ENCODE data around the gene ITM2A.

Gene ITM2A

GRCh38 chrX:79366873-79367749 is at the start of gene ITM2A:
Gene ITM2A, minus strand, starts transcription at chrX:79367334. Its CDS starts 119 bp downstream, at chrX:79367215.
- DNase-seq (ENCODE audit: low read depth in 2 of 2), result peak in 1 of 2 donors; percentile 33

- no peak for DNase-seq (ENCODE audit: low read depth in 2 of 2)
Observed at GRCh38 chrX:79415056-79415455, 47.9 kb upstream of the ITM2A start.

- no peak for DNase-seq (ENCODE audit: low read depth in 2 of 2)
Observed at GRCh38 chrX:79413963-79414362, 46.8 kb upstream of the ITM2A start.

- DNase-seq (ENCODE audit: low read depth in 2 of 2), result no peak
Observed at GRCh38 chrX:79412972-79413371, 45.8 kb upstream of the ITM2A start.

GRCh38 chrX:79412166-79412565 is 45.0 kb upstream of the ITM2A start:
- no peak for DNase-seq (ENCODE audit: low read depth in 2 of 2)

GRCh38 chrX:79409657-79410056 is 42.5 kb upstream of the ITM2A start:
- DNase-seq (ENCODE audit: low read depth in 2 of 2), result no peak

GRCh38 chrX:79408623-79409322 is 41.6 kb upstream of the ITM2A start:
- no peak for DNase-seq (ENCODE audit: low read depth in 2 of 2)

GRCh38 chrX:79400623-79401022 is 33.5 kb upstream of the ITM2A start:
- DNase-seq (ENCODE audit: low read depth in 2 of 2), result no peak

- no peak for DNase-seq (ENCODE audit: low read depth in 2 of 2)
Observed at GRCh38 chrX:79375340-79375739, 8.2 kb upstream of the ITM2A start.

- no peak for DNase-seq (ENCODE audit: low read depth in 2 of 2)
Observed at GRCh38 chrX:79371640-79372039, 4.5 kb upstream of the ITM2A start.

GRCh38 chrX:79371101-79371500 is 4.0 kb upstream of the ITM2A start:
- DNase-seq (ENCODE audit: low read depth in 2 of 2), result no peak

- DNase-seq (ENCODE audit: low read depth in 2 of 2), result no peak
Observed at GRCh38 chrX:79369871-79370270, 2.7 kb upstream of the ITM2A start.

GRCh38 chrX:79368441-79368840 is 1.3 kb upstream of the ITM2A start:
- no peak for DNase-seq (ENCODE audit: low read depth in 2 of 2)

- DNase-seq (ENCODE audit: low read depth in 2 of 2), result no peak
Observed at GRCh38 chrX:79367907-79368306, 773 bp upstream of the ITM2A start.

- no peak for DNase-seq (ENCODE audit: low read depth in 2 of 2)
Observed at GRCh38 chrX:79366556-79366872, 620 bp downstream of the ITM2A start.

GRCh38 chrX:79365591-79365990 is 1.5 kb downstream of the ITM2A start:
- DNase-seq (ENCODE audit: low read depth in 2 of 2), result no peak

GRCh38 chrX:79364306-79364705 is 2.8 kb downstream of the ITM2A start:
- no peak for DNase-seq (ENCODE audit: low read depth in 2 of 2)

GRCh38 chrX:79361192-79361870 is 5.8 kb downstream of the ITM2A start:
- DNase-seq (ENCODE audit: low read depth in 2 of 2), result no peak

- no peak for DNase-seq (ENCODE audit: low read depth in 2 of 2)
Observed at GRCh38 chrX:79336869-79337815, 30.0 kb downstream of the ITM2A start.

GRCh38 chrX:79330022-79330421 is 37.1 kb downstream of the ITM2A start:
- no peak for DNase-seq (ENCODE audit: low read depth in 2 of 2)

GRCh38 chrX:79325263-79325958 is 41.7 kb downstream of the ITM2A start:
- DNase-seq (ENCODE audit: low read depth in 2 of 2), result no peak
